Daoy (cell line): ENCODE measurements around the gene RAB11FIP4. TPM values are rescaled to one million over a fixed set of nuclear protein-coding genes. Genes with fewer than 3 reads are reported as not detected.
A peak's percentile ranks its signal among the peaks of the same experiment; 100 is the strongest.
"Not testable (repeated sequence)": the region's sequence is repeated elsewhere in the genome, so short reads cannot be mapped to it uniquely, and the experiment has no call there.

Experiments
- DNase-seq: peaks from one replicate; pipeline ENCODE4 v3.0.0-alpha.2; 2015; ENCODE audit warnings: low read depth
- total RNA-seq: library from RNA; depleted of rRNA; stranded (reverse); fragments of >200 nt; shearing (Covaris generic); gene quantifications from 2 replicates; pipeline ENCODE4 v1.2.3, GENCODE V29; 2014; rRNA removed

RAB11FIP4 gene, protein sequence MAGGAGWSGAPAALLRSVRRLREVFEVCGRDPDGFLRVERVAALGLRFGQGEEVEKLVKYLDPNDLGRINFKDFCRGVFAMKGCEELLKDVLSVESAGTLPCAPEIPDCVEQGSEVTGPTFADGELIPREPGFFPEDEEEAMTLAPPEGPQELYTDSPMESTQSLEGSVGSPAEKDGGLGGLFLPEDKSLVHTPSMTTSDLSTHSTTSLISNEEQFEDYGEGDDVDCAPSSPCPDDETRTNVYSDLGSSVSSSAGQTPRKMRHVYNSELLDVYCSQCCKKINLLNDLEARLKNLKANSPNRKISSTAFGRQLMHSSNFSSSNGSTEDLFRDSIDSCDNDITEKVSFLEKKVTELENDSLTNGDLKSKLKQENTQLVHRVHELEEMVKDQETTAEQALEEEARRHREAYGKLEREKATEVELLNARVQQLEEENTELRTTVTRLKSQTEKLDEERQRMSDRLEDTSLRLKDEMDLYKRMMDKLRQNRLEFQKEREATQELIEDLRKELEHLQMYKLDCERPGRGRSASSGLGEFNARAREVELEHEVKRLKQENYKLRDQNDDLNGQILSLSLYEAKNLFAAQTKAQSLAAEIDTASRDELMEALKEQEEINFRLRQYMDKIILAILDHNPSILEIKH
- 4.4 and 5.5 TPM in 2 replicates for total RNA-seq

DNA sequence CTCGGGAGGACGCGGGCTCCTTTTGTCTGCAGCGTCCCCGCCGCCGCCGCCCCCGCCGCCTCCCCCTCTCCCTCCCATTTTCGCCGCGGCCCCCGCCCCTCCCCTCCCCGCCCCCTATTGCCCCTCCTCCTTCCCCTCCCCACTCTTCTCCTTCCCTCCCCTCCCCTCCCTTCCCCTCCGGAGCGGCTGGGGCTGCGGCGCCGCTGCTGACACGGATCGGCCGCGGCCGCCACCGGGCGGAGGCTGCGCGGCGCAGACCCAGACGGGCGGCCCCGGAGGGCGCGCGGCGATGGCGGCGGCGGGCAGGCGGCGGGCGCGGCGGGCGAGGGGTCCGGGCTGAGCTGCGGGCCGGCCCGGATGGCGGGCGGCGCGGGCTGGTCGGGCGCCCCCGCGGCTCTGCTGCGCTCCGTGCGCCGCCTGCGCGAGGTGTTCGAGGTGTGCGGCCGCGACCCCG, at the start of gene RAB11FIP4:
TSS of gene RAB11FIP4 (plus strand) at position 180 of the 454 bp plus-strand sequence. CDS start at position 358, 178 bp downstream.
- no peak for DNase-seq

DNA sequence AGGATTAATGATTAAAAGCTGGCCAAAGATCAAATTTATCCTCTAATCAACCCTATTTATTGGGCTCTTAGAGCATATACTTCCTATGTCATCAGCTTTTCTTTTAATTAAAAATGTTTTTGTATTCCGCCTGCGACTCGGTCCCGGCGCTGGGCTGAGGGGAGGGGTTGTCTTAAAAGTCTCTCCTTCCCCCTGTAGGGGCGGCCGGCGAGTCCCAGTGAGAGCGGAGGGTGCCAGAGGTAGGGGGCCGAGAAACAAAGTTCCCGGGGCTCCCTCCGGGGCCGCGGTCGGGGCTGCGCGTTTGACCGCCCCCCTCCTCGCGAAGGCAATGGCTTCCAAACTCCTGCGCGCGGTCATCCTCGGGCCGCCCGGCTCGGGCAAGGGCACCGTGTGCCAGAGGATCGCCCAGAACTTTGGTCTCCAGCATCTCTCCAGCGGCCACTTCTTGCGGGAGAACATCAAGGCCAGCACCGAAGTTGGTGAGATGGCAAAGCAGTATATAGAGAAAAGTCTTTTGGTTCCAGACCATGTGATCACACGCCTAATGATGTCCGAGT, 46.2 kb upstream of the RAB11FIP4 start:
- DNase-seq = not testable (repeated sequence)

DNA sequence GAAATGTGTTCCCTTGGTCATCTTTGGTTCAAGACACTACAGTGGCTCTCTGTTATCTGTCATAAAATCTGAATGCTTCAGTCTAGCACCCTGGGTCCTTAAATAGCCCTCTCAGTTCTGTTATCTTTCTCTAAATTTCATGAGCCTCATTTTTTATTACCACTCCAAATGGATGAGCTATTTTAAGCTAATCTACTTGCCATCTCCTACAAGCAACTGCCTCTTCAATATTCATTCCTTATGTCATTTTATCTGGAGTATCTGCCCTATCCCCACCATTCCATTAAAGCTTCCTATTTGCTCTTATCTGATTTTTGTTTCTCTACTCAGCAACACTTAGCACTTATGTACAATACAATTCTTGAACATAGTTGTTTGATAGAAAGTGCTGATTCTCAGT, 42.0 kb upstream of the RAB11FIP4 start:
- DNase-seq = no peak

DNA sequence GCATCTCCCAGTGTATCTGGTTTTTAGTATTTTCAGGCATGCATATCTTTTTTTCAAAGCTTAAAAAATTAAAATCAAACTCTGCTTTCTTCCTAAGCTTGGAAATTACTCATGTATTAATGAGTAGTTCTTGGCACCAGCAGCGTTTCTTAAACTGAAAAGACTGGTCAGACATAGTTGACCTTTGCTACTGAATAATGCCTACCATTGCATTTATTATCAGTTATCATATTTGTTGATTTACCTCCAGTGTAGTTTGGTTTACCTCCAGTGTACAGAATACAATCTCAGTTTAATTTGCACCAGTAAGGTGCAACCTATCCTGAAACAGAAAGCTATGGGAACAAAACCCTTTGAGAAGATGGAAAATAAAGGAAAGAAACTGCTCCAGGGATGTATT, 35.5 kb upstream of the RAB11FIP4 start:
- DNase-seq = no peak

DNA sequence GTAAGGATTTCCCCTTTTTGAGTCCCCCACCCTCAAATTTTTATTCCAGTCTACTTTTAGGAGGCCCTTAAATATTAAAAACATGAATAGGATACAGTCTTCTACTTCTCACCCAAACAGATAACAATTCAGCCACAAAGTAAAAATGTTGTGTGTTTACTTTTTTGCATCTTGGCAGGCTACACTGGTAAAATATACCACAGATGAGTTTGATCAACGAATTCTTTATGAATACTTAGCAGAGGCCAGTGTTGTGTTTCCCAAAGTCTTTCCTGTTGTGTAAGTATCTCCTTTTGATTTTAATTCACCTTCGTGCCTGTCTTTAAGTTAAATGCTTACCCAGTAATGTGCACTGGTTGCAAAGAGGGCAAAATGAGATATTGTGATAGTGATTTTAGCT, 34.4 kb upstream of the RAB11FIP4 start:
- DNase-seq = no peak

DNA sequence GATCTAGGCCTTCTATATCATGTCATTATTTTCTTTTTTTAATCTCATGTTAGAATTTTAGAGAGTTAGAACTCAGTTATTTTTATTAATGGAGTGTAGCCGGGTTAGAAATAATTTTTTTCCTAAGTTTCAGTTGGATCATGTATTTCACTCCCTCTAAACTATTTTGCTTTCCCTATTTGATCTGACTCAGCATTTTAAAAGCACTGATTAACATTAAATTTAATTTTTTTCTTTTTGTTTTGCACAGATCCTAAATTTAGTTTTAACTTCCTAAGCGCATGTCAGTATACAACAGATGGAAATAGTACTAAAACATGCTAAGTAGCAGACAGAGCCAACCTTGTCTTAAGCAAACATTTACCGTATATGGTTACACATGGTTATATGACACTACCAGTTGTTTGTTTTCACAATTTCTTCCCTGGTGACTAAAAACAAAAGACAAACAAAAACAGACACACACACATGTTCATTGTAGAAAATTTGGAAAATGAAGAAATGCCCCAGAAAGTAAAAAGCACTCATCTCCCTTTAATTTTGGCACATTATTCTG, 33.6 kb upstream of the RAB11FIP4 start:
- DNase-seq = no peak

DNA sequence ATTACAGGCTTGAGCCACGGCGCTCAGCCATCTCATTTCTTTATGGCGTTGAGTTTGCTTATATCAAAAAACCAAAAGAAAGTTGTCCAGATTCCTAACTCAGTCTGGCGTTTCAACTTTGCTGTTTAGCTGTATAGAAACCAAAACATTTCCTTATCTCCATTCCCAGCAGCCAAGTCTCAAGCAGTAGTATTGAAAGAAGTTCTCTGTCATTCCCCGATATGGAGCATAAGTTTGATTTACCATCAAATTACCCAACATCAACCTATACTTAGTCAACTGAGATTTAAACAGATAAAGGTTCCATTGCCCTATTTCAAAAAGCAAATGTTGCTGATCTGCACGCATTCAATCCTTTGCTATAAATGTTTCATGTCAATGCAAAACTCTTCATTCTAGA, 27.5 kb upstream of the RAB11FIP4 start:
- DNase-seq = no peak

DNA sequence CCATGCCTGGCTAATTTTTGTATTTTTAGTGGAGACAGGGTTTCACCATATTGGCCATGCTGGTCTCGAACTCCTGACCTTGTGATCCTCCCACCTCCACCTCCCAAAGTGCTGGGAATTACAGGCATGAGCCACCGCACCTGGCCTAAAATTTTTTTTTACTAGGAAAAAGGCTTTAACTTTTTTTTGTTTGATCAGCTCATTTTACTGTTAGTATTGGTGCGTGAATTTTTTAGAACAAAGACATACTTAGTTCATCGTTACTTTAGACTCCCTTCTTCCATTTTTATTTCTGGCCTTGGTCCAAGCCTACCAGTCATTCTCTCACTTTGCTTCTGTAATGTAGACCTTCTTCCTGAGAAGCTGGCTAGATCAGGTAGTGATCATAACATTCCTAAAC, 25.4 kb upstream of the RAB11FIP4 start:
- no peak for DNase-seq

DNA sequence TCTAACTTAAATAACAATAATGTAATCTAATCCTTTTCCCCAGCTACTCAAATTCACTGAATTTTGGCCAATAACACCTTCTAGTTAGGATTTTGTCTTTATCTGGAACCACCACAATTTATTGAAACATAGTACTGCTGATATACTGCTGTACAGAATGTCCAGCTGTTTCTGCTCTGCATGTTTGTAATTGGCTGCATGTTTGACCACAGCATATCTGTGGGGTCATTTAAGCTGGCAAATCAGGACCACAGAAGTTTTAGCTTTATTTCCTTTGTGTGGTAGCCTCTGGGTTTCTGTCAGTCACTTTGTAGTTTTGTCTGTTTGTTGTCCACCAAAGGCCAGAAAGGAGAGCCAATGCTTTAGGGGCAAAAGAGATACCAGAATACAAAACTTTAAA, 22.2 kb upstream of the RAB11FIP4 start:
- DNase-seq = no peak

DNA sequence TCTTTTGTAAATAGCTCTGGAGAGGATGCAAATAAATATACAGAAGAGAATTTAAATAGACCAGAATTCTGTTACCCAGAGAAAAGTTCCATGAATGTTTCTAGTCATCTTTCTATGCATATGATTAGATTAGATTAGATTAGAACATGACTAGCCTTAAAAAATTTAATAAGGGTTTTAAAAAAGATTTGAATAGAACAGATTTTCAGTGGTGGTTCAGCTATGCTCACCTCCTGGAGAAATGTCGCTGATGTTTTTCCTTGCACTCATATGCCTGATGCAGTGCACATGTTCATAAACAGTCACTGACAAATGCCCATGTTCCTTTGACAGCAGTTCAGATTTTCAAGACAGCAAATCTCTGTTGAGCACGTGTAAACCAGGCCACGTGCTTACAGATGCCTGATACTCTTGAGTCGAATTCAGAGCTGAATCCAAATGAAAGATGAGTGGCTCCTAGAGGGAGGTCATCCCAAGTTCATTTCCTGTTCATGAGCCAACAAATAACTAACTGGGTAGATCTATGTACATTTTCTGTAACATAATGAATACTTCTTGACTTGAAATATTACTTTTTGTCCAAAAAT, 19.9 kb upstream of the RAB11FIP4 start:
- peak; percentile 42 for DNase-seq

DNA sequence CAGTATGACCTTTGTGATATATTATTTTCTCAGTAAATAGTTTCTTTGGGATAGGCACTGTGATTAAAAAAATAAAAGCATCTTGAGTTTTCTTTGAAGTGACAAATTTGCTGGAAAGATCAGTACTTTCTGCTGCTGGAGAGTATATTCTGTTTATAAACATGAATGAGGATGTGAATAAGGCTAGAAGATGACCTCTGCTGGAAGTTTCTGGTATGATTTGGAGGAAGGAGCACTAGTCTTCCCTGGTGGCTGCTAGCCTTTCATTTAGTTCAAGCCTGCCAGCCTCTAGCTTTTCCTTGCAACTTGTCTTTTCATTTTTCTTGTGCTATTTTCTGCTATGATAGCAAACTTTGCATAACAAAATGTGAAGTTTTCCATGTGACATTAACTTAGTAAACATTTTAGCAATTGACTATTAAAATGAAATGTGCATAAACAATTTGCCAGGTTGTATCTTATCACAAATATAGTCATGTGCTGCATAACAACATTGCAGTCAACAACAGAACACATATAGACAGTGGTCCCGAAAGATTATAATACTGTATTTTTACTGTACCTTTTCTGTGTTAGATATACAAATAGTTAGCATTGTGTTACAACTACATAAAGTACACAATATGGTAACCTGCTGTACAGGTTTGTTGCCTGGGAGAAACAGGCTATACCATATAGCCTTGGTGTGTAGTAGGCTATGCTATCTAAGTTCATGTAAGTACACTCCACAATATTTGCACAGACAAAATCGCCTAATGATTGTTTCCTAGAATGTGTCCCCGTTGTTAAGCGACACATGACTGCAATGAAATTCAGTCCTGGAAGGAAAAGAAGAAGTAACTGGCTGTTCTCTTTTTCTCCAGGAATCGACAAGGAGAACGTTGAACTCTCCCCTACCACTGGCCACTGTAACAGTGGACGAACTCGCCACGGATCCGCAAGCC, 18.1 kb upstream of the RAB11FIP4 start:
- DNase-seq = no peak

DNA sequence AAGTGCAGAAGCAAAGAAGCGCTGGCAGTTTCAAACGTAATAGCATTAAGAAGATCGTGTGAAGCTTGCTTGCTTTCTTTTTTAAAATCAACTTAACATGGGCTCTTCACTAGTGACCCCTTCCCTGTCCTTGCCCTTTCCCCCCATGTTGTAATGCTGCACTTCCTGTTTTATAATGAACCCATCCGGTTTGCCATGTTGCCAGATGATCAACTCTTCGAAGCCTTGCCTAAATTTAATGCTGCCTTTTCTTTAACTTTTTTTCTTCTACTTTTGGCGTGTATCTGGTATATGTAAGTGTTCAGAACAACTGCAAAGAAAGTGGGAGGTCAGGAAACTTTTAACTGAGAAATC, 17.4 kb upstream of the RAB11FIP4 start:
- DNase-seq = no peak

DNA sequence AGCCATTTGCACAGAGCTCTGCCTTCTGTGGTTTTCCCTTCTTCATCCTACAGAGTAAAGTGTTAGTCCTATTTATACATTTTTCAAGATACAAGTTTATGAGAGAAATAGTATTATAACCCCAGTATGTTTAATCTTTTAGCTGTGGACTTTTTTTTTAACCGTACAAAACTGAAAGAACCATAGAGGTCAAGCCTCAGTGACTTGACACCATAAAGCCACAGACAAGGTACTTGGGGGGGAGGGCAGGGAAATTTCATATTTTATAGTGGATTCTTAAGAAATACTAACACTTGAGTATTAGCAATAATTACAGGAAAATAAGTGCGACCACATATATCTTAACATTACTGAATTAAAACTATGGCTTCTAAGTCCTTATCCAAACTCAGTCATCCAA, 17.0 kb upstream of the RAB11FIP4 start:
- DNase-seq = no peak

DNA sequence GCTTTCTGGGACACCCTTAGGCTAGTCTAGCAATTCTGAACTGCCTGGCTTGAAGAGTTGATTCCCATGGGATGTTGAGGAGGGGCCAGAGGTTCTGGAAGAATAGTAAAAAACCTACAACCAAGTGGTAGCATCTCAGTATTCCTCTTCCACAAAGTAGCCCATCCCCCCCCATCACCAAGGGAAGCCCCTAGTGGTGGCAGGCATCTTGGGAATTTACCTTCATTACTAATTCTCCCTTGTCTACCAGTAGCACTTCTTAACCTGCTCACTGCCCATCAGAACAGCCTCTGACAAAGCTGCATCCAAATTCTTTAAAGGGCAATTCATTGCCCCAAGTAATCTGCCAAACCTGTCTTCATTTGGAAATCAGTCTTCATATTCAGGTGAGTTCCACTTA, 12.8 kb upstream of the RAB11FIP4 start:
- DNase-seq = no peak

DNA sequence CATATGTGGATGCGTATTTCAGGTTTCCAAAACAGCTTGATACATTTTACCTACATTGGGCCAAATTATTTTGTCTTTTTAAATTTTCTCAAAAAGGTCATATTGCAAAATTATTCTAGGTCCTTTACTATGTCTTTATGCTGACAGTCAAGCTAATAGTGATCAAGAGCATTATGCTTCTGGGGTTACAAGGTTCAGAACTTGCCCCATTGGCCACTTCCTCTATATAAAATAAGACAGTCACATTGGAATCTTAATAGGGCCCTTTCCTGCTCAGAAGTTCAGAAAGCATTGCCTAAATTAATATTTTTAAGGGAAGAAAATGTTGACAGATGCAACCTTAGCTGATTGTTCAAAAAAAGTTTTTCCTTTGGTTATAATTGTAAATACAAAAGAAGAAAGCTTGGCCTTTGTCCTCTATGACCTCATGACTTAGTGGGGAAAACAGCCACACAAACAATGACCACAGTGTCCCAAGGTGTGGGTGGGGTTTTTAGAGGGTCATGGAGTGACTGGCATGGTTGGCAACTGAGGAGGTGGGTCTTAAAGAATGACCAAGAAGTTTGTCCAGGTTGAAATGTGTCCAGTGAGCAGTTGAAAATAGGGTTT, 11.8 kb upstream of the RAB11FIP4 start:
- DNase-seq = no peak

DNA sequence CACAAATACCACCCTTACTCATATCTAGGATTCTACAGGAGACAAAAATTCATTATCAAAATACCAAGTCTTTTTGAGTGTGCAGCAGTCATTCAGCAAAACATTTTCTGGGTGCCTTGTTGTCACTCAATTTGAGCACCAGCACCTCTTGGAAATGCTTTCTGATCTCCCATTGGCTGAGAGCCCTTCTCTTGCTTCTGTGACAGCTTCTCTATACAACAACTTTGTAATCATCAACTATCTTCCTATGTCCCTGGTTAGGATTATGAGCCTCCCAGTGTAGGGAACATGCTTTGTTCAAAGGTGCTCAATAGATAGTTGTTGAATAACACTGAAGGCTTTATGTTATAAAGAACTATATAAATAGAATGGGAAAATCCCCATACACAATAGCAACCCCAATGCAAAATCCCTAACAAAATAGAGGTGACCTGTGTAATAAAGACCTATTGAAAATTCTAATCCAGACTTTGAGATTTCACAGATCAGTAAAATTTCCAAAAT, 10.3 kb upstream of the RAB11FIP4 start:
- DNase-seq = no peak

DNA sequence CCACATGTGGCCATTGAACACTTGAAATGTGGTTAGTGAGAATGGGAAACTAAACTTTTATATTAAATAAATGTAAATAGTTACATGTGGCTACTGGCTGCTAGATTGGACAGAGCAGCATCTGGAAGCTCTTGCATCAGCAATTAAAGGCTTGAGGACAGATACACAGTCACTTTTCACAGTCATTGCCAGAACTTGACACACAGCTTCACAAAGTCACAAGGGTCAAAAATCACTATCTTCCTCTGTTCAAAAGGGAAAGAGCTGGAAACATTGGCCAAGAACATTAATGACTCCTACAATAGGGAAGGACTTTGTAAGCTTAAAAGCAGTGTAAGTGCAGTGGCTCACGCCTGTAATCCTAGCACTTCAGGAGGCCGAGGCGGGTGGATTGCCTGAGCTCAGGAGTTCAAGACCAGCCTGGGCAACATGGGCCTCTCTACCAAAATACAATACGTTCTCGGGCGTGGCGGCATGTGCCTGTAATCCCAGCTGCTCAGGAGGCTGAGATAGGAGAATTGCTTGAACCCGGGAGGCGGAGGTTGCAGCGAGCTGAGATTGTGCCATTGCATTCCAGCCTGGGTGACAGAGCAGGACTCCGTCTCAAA, 8.7 kb upstream of the RAB11FIP4 start:
- not testable (repeated sequence) for DNase-seq

DNA sequence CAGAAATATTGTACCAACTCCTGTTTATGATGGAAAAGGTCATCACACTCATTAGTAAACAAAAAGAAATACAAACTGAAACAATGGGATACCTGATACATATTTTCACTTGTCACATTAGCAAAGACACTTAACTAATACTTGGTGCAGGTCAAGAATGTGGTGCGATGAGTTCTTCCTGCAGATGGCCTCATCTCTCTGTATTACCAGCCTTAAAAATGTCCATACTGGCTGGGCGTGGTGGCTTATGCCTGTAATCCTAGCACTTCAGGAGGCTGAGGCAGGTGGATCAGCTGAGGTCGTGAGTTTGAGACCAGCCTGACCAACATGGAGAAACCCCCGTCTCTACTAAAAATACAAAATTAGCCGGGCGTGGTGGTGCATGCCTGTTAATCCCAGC, 8.0 kb upstream of the RAB11FIP4 start:
- not testable (repeated sequence) for DNase-seq

DNA sequence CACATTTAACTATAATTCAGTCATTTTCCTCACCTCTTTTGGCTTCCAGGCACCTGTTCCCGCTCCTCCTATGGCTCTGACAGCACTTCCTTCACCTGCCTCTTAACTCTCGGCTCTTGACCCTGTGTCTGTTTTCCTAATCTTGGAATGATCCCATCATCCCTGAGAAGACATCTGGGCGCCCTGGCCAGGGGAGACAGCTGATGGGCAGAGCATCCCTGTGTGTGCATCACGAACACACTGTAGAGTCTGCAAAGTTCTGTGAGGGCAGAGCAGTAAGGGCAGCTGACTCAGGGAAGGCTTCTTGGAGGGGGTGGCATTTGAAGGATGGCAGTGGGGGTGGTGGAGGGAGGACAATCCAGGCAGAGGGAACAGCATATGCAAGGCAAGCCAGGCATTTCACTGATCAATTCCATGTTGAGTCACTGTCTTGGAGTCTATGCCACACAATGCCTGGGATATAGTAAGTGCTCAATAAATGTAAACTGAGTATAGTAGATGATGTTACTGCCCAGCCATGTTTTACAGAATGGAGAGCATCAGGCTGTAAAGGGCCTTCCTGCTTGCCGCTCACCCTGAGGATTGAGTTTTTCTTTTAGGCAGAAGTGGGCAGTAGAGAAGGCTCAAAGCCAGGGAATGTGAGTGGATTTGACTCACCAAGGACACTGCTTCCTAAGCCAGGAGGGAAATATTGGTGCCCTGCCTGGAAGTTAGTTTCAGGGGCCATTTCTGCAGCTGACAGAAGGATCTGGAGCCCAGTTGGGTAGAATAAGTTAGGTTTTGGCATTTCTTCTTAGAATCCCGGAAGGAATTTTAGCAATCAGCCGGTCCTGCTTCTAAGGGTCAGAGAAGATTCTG, 5.8 kb upstream of the RAB11FIP4 start:
- no peak for DNase-seq
